Measurements from ENCODE around the gene SIL1.

Gene SIL1

DNA sequence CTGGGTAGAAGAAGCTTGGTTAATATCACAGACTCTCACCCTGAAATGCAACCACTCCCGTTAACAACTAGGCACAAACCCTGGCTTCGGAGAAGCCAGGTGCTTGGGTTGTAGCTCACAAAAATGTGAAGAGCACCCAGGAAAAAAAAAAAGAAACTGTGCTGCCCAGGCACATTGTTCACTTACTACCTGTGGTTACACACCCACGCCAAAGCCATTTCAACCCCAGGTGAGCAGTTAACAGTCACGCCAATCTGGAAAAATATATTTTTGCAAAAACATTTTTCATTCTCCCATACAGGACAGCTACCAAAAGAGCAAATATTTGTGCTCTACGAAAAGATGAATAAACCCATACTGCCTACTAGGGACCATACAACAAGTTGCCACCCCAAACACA is 49.2 kb downstream of the SIL1 start:
- TF ChIP-seq, protein P1, sequence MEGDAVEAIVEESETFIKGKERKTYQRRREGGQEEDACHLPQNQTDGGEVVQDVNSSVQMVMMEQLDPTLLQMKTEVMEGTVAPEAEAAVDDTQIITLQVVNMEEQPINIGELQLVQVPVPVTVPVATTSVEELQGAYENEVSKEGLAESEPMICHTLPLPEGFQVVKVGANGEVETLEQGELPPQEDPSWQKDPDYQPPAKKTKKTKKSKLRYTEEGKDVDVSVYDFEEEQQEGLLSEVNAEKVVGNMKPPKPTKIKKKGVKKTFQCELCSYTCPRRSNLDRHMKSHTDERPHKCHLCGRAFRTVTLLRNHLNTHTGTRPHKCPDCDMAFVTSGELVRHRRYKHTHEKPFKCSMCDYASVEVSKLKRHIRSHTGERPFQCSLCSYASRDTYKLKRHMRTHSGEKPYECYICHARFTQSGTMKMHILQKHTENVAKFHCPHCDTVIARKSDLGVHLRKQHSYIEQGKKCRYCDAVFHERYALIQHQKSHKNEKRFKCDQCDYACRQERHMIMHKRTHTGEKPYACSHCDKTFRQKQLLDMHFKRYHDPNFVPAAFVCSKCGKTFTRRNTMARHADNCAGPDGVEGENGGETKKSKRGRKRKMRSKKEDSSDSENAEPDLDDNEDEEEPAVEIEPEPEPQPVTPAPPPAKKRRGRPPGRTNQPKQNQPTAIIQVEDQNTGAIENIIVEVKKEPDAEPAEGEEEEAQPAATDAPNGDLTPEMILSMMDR (IDR thresholded peaks at IDR 0.05) = no peak
- peak overlapping the region in 1 of 2 donors; percentile 75 for H3K27ac ChIP-seq
- DNase-seq (ENCODE audit: low spot score) = no peak
- no peak overlapping the region for H3K4me3 ChIP-seq

DNA sequence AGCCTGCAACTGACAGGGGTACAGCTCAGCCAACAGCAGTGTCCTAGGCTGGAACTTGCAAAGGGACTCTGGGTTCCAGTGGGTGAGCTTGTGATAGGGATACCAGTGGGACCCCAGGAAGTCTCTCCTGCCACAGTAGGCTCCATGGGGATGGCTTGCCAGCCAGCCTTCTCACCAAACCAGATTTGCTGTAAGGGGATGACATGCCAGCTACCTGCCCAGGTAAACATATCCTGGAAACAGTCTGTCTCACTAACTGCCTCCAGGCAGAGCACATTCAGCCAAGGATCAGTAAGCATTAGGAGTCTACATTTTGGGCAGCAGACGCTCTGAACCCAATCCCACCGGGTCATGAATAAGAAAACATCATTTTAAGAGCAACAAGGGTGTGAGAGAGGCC is 49.9 kb downstream of the SIL1 start:
- Histone ChIP-seq H3K4me3 (no peak overlapping the region), H3K27ac (peak overlapping the region in 1 of 2 donors; percentile 75)
- TF ChIP-seq, protein P1 (IDR thresholded peaks at IDR 0.05) = no peak
- no peak for DNase-seq (ENCODE audit: low spot score)

DNA sequence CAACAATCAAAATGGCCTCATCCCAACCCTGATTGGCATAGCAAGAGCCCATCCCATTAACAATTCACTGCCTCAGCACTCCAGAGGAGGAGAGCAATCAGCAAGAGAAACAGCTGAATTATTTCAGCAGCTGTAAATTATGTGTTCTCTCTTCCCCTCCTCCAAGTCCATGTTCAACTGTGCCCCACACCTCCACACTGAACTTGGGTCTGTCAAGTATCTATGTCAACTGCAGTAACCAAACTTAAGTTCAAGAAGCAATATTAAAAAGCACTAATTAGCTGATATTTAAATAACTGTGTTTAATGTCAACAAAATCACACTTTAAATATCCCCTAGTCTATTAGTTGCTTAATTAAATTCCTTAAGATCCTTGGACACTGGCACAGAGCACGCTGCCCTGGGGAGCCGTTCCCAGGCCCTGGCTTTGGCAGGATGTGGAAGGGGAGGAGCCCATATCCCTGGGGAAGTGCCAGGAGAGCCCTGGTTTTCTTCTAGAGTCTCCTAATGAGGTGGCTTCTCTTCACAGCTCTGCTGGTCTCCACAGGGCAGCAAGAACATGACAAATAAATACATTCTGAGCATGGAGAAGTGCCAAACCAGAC is 50.6 kb downstream of the SIL1 start:
- peak overlapping the region; percentile 46 to 54 for H3K27ac ChIP-seq
- H3K4me3 ChIP-seq = no peak overlapping the region
- no peak for DNase-seq (ENCODE audit: low spot score)
- TF ChIP-seq, protein P1 (IDR thresholded peaks at IDR 0.05) = no peak

DNA sequence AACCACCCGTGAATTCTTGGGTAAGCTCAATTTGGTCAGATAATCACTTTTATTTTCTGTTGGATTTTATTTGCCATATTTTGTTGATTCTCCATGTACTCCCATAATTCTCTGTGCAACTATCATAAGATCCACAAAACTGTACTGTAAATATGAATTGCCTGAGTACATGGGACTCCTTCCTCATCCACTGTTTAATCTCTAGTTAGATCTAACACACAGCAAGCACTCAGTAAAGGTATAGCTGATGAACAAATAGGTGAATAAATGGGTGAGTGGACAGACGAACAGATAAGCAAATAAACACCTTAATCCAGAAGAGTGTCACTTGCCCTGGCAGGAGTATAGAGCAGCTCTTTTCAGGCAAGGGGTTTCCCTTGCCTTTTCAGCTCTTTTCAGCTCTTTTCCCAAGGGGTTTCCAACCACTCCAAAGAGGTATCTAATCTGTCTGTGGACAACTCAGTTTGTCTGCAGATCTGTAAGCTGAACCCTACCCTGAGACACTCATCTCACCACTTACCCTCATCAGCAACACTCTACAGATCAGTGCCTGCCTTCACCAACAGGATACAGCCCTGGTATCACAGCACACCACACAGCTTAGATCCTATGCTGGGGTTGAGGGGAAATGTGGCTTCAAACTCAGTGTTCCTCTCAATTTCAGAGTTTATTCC is 51.2 kb downstream of the SIL1 start:
- TF ChIP-seq, protein P1 (IDR thresholded peaks at IDR 0.05) = no peak
- no peak for DNase-seq (ENCODE audit: low spot score)
- H3K27ac ChIP-seq = peak overlapping the region; percentile 46 to 54
- H3K4me3 ChIP-seq = no peak overlapping the region

DNA sequence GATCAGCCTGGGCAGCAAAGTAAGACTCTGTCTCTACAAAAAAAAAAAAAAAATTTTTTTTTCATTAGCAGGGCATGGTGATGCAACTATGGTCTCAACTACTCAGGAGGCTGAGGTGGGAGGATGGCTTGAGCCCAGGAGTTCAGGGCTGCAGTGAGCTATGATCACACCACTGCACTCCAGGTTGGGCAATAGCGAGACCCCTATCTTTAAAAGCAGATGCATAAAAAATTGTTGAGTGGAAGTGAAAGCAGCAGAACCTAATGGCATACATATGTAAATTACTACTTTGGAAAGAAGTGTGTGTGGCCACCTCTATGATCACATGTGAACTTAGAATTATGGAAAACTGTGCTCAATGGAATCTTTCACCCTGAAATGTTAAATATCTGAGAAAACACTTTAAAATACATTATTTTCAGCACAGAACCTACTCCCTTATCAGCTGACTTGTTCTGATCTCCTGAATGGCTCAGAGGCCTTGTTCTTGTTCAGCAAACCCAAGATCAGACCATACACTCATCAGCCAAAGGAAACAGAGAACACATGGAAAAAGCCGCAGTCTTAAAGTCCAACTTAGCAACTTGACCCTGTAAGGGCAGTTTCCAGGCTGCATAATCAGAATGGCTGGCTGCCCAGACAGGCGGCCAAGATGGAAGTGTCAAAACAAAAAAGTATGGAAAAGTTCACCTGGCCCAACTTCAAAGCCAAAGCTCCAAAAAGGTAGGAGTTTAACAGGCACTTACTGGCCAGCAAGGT is 56.5 kb downstream of the SIL1 start:
- Histone ChIP-seq H3K27ac (peak overlapping the region; percentile 68 to 74), H3K4me3 (no peak overlapping the region)
- DNase-seq (ENCODE audit: low spot score) = peak; percentile 80
- TF ChIP-seq, protein P1 (IDR thresholded peaks at IDR 0.05) = no peak

DNA sequence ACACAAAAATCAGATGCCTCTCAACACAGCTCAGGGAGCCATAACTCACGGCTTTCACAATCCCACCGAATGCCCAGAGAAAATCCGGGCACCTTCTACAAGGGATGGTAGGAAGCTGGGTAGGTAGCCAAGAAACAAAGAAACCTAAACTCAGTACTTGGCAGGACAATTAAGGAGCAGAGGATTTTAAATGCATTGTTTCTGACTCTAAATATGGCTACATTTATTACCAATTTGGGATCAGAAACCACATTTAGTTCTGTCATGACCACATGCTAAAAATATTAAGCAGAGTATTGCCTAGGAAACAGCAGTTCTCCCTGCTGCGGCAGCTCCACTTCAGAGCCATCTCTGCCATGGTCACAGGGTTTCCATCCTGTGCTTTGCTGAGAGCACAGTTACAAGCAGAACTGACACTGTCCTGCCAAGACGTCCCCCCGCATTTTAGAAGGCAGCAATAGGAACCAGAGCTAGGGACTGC is 57.5 kb downstream of the SIL1 start:
- Histone ChIP-seq H3K27ac (peak overlapping the region; percentile 68 to 74), H3K4me3 (no peak overlapping the region)
- TF ChIP-seq, protein P1 (IDR thresholded peaks at IDR 0.05) = no peak
- no peak for DNase-seq (ENCODE audit: low spot score)
